ENCODE measurements around the gene JPT2.

GRCh38 chr16:1645914-1646525 lies 32.1 kb upstream of the JPT2 start:
- TF ChIP-seq CTCF (conservative IDR thresholded peaks at IDR 0.05; ENCODE audit: low read depth, low read length) = no peak
- no peak for TF ChIP-seq EZH2 (IDR thresholded peaks at IDR 0.05; ENCODE audit: borderline replicate concordance, low read depth, low read length, poor library complexity, severe bottlenecking)

Measured in A673 (cell line).